Brain microvascular endothelial cell (primary cell): Measurements from ENCODE around the gene MYBBP1A.
A peak's percentile ranks its signal among the peaks of the same experiment; 100 is the strongest.

Experiments
- DNase-seq: peaks from one replicate; pipeline ENCODE4 v3.0.0-alpha.2; 2020
- H3K27ac ChIP-seq: fragments of 250-450 bp; sonication (Bioruptor Pico); 2 replicates; pipeline ENCODE4 v1.5.1; 2020; ENCODE audit warnings: mild to moderate bottlenecking, moderate library complexity
- H3K27me3 ChIP-seq: fragments of 250-450 bp; sonication (Bioruptor Pico); replicated peaks from 2 replicates; pipeline ENCODE4 v1.5.1; 2020; ENCODE audit warnings: mild to moderate bottlenecking
- H3K36me3 ChIP-seq: fragments of 250-450 bp; sonication (Bioruptor Pico); replicated peaks from 2 replicates; pipeline ENCODE4 v1.5.1; 2020; ENCODE audit warnings: mild to moderate bottlenecking
- H3K4me3 ChIP-seq: 2 replicates; pipeline ENCODE4 v1.5.1; 2011; ENCODE audit warnings: low read depth, mild to moderate bottlenecking, control low read depth, low read length, moderate library complexity
- CTCF ChIP-seq: IDR thresholded peaks from 2 replicates; pipeline ENCODE4 v1.5.1; 2011; ENCODE audit warnings: low read depth, mild to moderate bottlenecking, moderate library complexity, low read length, control low read depth, inconsistent platforms; ENCODE audit errors: missing control alignments
- in situ Hi-C: cut with HindIII; loops from 2 replicates; pipeline ENCODE4 v1.10.0; 2017; ENCODE audit warnings: low sequenced_read_pairs, low pct_ligation_motif_present

MYBBP1A gene

GRCh38 chr17:4540687-4541327 lies 14.4 kb downstream of the MYBBP1A start:
- no peak for TF ChIP-seq CTCF
- Histone ChIP-seq H3K36me3 (peaks cover 43% of the 10 kb centered on the region), H3K27ac (no peak overlapping the region), H3K4me3 (no peak overlapping the region), H3K27me3 (no peaks in the 10 kb centered on the region)
- DNase-seq: no peak
- in situ Hi-C loops: no loop called here

- Histone ChIP-seq H3K27ac (no peak overlapping the region), H3K36me3 (peaks cover 43% of the 10 kb centered on the region), H3K27me3 (no peaks in the 10 kb centered on the region), H3K4me3 (no peak overlapping the region)
- peak; percentile 36 for TF ChIP-seq CTCF
- in situ Hi-C loops: no loop called here
- DNase-seq: no peak
Observed at GRCh38 chr17:4540224-4540651, 14.9 kb downstream of the MYBBP1A start.

GRCh38 chr17:4539576-4540223 lies 15.5 kb downstream of the MYBBP1A start:
- in situ Hi-C loops: no loop called here
- H3K36me3 ChIP-seq: peaks cover 43% of the 10 kb centered on the region

GRCh38 chr17:4539025-4539424 lies 16.2 kb downstream of the MYBBP1A start:
- no peak for DNase-seq
- no peak overlapping the region for H3K27ac ChIP-seq
- no peak for TF ChIP-seq CTCF
- H3K4me3 ChIP-seq: no peak overlapping the region
- in situ Hi-C loops: no loop called here
- no peaks in the 10 kb centered on the region for H3K27me3 ChIP-seq
- H3K36me3 ChIP-seq: peaks cover 40% of the 10 kb centered on the region

More at GRCh38 chr17:4539576-4540223, 15.5 kb downstream of the MYBBP1A start:
- no peaks in the 10 kb centered on the region for H3K27me3 ChIP-seq
- no peak overlapping the region for H3K27ac ChIP-seq
- no peak overlapping the region for H3K4me3 ChIP-seq
- DNase-seq: no peak
- no peak for TF ChIP-seq CTCF

- peaks cover 35% of the 10 kb centered on the region for H3K36me3 ChIP-seq
- no peaks in the 10 kb centered on the region for H3K27me3 ChIP-seq
- H3K27ac ChIP-seq: no peak overlapping the region
- no peak for TF ChIP-seq CTCF
- no peak overlapping the region for H3K4me3 ChIP-seq
- no peak for DNase-seq
- in situ Hi-C loops: no loop called here
Observed at GRCh38 chr17:4538236-4539002, 16.8 kb downstream of the MYBBP1A start.
